ENCODE measurements around the gene SEC14L5. TPM values are rescaled to one million over a fixed set of nuclear protein-coding genes. Genes with fewer than 3 reads are reported as not detected.

Gene SEC14L5
- total and polyA plus RNA-seq, 10 of the 15 experiments (the other 5 are each of a cell fraction or from before 2014, with no cell fraction given), result 0.01 TPM; not detected in 9

DNA sequence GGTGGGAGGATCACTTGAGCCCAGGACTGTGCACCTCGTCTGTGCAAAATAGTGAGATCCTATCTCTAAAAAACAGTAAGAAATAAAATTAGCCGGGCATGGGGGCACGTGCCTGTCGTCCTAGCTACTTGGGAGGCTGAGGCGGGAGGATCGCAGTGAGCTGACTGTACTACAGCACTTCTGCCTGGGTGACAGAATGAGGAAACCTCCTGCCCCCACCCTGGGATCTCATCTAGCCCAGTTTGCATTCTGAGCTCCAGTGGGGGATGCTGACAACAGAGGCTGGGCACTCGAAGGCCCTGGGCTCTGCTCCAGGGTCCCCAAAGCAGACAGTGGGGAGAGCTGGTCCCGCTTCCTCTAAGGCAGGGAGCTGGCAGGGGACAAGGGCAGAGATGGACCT lies 68.5 kb downstream of the SEC14L5 start:
- Histone ChIP-seq H3K4me1 (ENCODE audit: control insufficient read depth, insufficient read depth, low read length) (no peaks in the 10 kb centered on the region), H3K27me3 (replicated peaks in 1 of 2; ENCODE audit: control insufficient read depth in 2 of 2, insufficient read depth in 2 of 2, low read length in 1 of 2) (no peaks in the 10 kb centered on the region), H3K4me2 (ENCODE audit: control insufficient read depth, insufficient read depth) (no peak overlapping the region), H4K20me1 (ENCODE audit: control insufficient read depth, insufficient read depth) (no peaks in the 10 kb centered on the region), H3K27ac (ENCODE audit: control insufficient read depth, insufficient read depth) (no peak overlapping the region), H3K9ac (ENCODE audit: control insufficient read depth, insufficient read depth, low read length) (no peak overlapping the region), H3K4me3 (no peak overlapping the region), H3K36me3 (ENCODE audit: control insufficient read depth in 2 of 2, insufficient read depth in 2 of 2, low read length in 1 of 2) (no peaks in the 10 kb centered on the region), H3K79me2 (ENCODE audit: control insufficient read depth, insufficient read depth, low read length) (no peaks in the 10 kb centered on the region), H2AFZ (ENCODE audit: control insufficient read depth, low read depth, low read length) (no peak overlapping the region), H3K9me3 (replicated peaks; ENCODE audit: control insufficient read depth, insufficient read depth, low read length) (no peaks in the 10 kb centered on the region)
- SMC1A ChIA-PET (ENCODE audit: uncharacterized antibody, unreplicated experiment), result no interaction called here
- in situ Hi-C loops (cut with MboI), result no loop called here
- no peak for ATAC-seq
- BruUV-seq (replicated peaks), result no TSS peak
- RAD21 ChIA-PET (ENCODE audit: unreplicated experiment), result no interaction called here
- no peak for FAIRE-seq
- CTCF ChIA-PET, result no interaction called here
- no peak for TF ChIP-seq MYC (IDR thresholded peaks at IDR 0.05; ENCODE audit: insufficient read depth, insufficient read length, insufficient replicate concordance, low read length, severe bottlenecking)
- no peak for TF ChIP-seq RB1 (IDR thresholded peaks at IDR 0.05; ENCODE audit: borderline replicate concordance)
- no peak for TF ChIP-seq SMAD1 (IDR thresholded peaks at IDR 0.05; ENCODE audit: low read depth, partially characterized antibody)
- no peak for TF ChIP-seq MEF2A (IDR thresholded peaks at IDR 0.05; ENCODE audit: insufficient read depth, low read depth, low read length)
- no peak for TF ChIP-seq CREB1 (IDR thresholded peaks at IDR 0.05; ENCODE audit: low read depth)
- POLR2A ChIA-PET, result interaction anchor here (0.6 kb wide), 1 partner anchor 216 kb away, joined by 3 read pairs; no protein-coding TSS in a partner anchor
- intact Hi-C loops (cut with micrococcal nuclease; ENCODE audit: unreplicated experiment), result no loop called here
- no peak for DNase-seq (ENCODE audit: low read depth, low spot score)
- WGBS (ENCODE audit: insufficient coverage, insufficient replicate concordance, low lambda C conversion rate, missing lambda C conversion rate), result 73% methylated on average over 8 of the region's 8 CpGs

DNA sequence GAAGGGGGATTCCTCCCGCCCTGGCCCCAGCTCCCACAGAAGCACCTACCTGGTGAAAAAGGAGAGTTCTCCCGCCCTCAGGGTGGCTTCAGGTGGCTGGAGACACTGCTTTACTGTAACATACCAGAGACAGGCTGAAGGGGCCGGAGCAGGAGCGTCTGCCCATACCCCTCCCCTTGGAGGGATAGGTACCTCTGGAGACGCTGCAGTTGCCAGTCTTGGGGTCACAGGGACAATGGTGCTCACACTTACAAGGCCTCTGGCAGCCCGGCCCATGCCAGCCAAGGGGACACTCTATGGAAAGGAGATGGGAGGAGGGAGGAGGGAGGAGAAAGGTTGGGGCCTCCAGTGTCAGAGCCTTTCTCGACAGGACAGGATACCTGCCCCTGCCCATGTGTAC lies 69.0 kb downstream of the SEC14L5 start:
- no peak overlapping the region for H2AFZ ChIP-seq (ENCODE audit: control insufficient read depth, low read depth, low read length)
- in situ Hi-C loops (cut with MboI), result no loop called here
- H3K9me3 ChIP-seq (replicated peaks; ENCODE audit: control insufficient read depth, insufficient read depth, low read length), result no peaks in the 10 kb centered on the region
- WGBS (ENCODE audit: insufficient coverage, insufficient replicate concordance, low lambda C conversion rate, missing lambda C conversion rate), result 58% methylated on average over 7 of the region's 7 CpGs
- SMC1A ChIA-PET (ENCODE audit: uncharacterized antibody, unreplicated experiment), result no interaction called here
- ATAC-seq (no peak), DNase-seq (ENCODE audit: low read depth, low spot score) (no peak), FAIRE-seq (no peak)
- H3K36me3 ChIP-seq (ENCODE audit: control insufficient read depth in 2 of 2, insufficient read depth in 2 of 2, low read length in 1 of 2), result no peaks in the 10 kb centered on the region
- intact Hi-C loops (cut with micrococcal nuclease; ENCODE audit: unreplicated experiment), result no loop called here
- RAD21 ChIA-PET (ENCODE audit: unreplicated experiment), result no interaction called here
- no TSS peak for BruUV-seq (replicated peaks)
- H3K4me2 ChIP-seq (ENCODE audit: control insufficient read depth, insufficient read depth), result no peak overlapping the region
- H3K9ac ChIP-seq (ENCODE audit: control insufficient read depth, insufficient read depth, low read length), result no peak overlapping the region
- H3K4me3 ChIP-seq, result no peak overlapping the region
- POLR2A ChIA-PET, result interaction anchor here (0.6 kb wide), 1 partner anchor 216 kb away, joined by 3 read pairs; no protein-coding TSS in a partner anchor
- CTCF ChIA-PET, result no interaction called here
- H3K79me2 ChIP-seq (ENCODE audit: control insufficient read depth, insufficient read depth, low read length), result no peaks in the 10 kb centered on the region
- H3K4me1 ChIP-seq (ENCODE audit: control insufficient read depth, insufficient read depth, low read length), result no peaks in the 10 kb centered on the region
- H3K27ac ChIP-seq (ENCODE audit: control insufficient read depth, insufficient read depth), result no peak overlapping the region
- H3K27me3 ChIP-seq (replicated peaks in 1 of 2; ENCODE audit: control insufficient read depth in 2 of 2, insufficient read depth in 2 of 2, low read length in 1 of 2), result no peaks in the 10 kb centered on the region
- H4K20me1 ChIP-seq (ENCODE audit: control insufficient read depth, insufficient read depth), result no peaks in the 10 kb centered on the region
- TF ChIP-seq SUPT20H (IDR thresholded peaks at IDR 0.05; ENCODE audit: borderline replicate concordance, control insufficient read depth, low read depth, low read length), result no peak
- no peak for TF ChIP-seq SREBF2 (IDR thresholded peaks at IDR 0.05; ENCODE audit: low read length)
- no peak for TF ChIP-seq NFYB (IDR thresholded peaks at IDR 0.05; ENCODE audit: insufficient read depth, low read depth, low read length)
- TF ChIP-seq ZBED1 (IDR thresholded peaks at IDR 0.05; ENCODE audit: borderline replicate concordance), result no peak
- no peak for TF ChIP-seq ZZZ3 (IDR thresholded peaks at IDR 0.05; ENCODE audit: control insufficient read depth, insufficient read length, low read depth)
- TF ChIP-seq, protein P1, sequence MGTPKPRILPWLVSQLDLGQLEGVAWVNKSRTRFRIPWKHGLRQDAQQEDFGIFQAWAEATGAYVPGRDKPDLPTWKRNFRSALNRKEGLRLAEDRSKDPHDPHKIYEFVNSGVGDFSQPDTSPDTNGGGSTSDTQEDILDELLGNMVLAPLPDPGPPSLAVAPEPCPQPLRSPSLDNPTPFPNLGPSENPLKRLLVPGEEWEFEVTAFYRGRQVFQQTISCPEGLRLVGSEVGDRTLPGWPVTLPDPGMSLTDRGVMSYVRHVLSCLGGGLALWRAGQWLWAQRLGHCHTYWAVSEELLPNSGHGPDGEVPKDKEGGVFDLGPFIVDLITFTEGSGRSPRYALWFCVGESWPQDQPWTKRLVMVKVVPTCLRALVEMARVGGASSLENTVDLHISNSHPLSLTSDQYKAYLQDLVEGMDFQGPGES (IDR thresholded peaks at IDR 0.05), result no peak
- TF ChIP-seq, protein P2, sequence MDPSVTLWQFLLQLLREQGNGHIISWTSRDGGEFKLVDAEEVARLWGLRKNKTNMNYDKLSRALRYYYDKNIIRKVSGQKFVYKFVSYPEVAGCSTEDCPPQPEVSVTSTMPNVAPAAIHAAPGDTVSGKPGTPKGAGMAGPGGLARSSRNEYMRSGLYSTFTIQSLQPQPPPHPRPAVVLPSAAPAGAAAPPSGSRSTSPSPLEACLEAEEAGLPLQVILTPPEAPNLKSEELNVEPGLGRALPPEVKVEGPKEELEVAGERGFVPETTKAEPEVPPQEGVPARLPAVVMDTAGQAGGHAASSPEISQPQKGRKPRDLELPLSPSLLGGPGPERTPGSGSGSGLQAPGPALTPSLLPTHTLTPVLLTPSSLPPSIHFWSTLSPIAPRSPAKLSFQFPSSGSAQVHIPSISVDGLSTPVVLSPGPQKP (IDR thresholded peaks at IDR 0.05; ENCODE audit: low read depth, low read length), result no peak
- TF ChIP-seq, protein P3, sequence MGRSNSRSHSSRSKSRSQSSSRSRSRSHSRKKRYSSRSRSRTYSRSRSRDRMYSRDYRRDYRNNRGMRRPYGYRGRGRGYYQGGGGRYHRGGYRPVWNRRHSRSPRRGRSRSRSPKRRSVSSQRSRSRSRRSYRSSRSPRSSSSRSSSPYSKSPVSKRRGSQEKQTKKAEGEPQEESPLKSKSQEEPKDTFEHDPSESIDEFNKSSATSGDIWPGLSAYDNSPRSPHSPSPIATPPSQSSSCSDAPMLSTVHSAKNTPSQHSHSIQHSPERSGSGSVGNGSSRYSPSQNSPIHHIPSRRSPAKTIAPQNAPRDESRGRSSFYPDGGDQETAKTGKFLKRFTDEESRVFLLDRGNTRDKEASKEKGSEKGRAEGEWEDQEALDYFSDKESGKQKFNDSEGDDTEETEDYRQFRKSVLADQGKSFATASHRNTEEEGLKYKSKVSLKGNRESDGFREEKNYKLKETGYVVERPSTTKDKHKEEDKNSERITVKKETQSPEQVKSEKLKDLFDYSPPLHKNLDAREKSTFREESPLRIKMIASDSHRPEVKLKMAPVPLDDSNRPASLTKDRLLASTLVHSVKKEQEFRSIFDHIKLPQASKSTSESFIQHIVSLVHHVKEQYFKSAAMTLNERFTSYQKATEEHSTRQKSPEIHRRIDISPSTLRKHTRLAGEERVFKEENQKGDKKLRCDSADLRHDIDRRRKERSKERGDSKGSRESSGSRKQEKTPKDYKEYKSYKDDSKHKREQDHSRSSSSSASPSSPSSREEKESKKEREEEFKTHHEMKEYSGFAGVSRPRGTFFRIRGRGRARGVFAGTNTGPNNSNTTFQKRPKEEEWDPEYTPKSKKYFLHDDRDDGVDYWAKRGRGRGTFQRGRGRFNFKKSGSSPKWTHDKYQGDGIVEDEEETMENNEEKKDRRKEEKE (IDR thresholded peaks at IDR 0.05), result no peak
- no peak for TF ChIP-seq TCF12 (IDR thresholded peaks at IDR 0.05; ENCODE audit: low read depth, low read length)

Measured in GM12878 (cell line).